Mesendoderm (in vitro differentiated cells): ENCODE results near the gene SLC44A4.
"Not testable (repeated sequence)": the region's sequence is repeated elsewhere in the genome, so short reads cannot be mapped to it uniquely, and the experiment has no call there.

ENCODE experiments used
- DNase-seq: peaks from one replicate; pipeline ENCODE4 v3.0.0; 2013
- H2AK5ac ChIP-seq: 2 replicates; pipeline ENCODE4 v1.6.1; 2013; ENCODE audit warnings: low read length, inconsistent platforms
- H2BK120ac ChIP-seq: 2 replicates; pipeline ENCODE4 v1.6.1; 2013; ENCODE audit warnings: low read depth, mild to moderate bottlenecking, low read length, moderate library complexity, mixed read lengths
- H2BK15ac ChIP-seq: replicated peaks from 2 replicates; pipeline ENCODE4 v1.6.1; 2013; ENCODE audit warnings: low read depth, mild to moderate bottlenecking, moderate library complexity
- H2BK5ac ChIP-seq: 2 replicates; pipeline ENCODE4 v1.6.1; 2013; ENCODE audit warnings: low read length, inconsistent platforms
- H3K18ac ChIP-seq: 2 replicates; pipeline ENCODE4 v1.6.1; 2013; ENCODE audit warnings: mild to moderate bottlenecking, low read length, mixed read lengths
- H3K23ac ChIP-seq: one replicate; pipeline ENCODE4 v1.6.1; 2013; ENCODE audit warnings: low read length
- H3K27ac ChIP-seq: 2 replicates; pipeline ENCODE4 v1.5.1; 2013; ENCODE audit warnings: low read depth, mild to moderate bottlenecking, inconsistent platforms, low read length, moderate library complexity
- H3K27me3 ChIP-seq: 2 replicates; pipeline ENCODE4 v1.6.1; 2013; ENCODE audit warnings: low read length, control low read depth, mild to moderate bottlenecking, inconsistent platforms; ENCODE audit not compliant: insufficient read depth, poor library complexity
- H3K36me3 ChIP-seq: 2 replicates; pipeline ENCODE4 v1.6.1; 2013; ENCODE audit warnings: low read length, inconsistent platforms; ENCODE audit not compliant: control insufficient read depth, insufficient read depth
- H3K4ac ChIP-seq: one replicate; pipeline ENCODE4 v1.6.1; 2013; ENCODE audit warnings: low read depth, mild to moderate bottlenecking, low read length, moderate library complexity
- H3K4me1 ChIP-seq: 2 replicates; pipeline ENCODE4 v1.6.1; 2013; ENCODE audit warnings: low read depth, low read length, inconsistent platforms; ENCODE audit not compliant: control insufficient read depth
- H3K4me2 ChIP-seq: 2 replicates; pipeline ENCODE4 v1.6.1; 2013; ENCODE audit warnings: low read length
- H3K4me3 ChIP-seq: 2 replicates; pipeline ENCODE4 v1.5.1; 2013; ENCODE audit warnings: mild to moderate bottlenecking, low read length
- H3K56ac ChIP-seq: one replicate; pipeline ENCODE4 v1.6.1; 2013; ENCODE audit warnings: low read length
- H3K79me1 ChIP-seq: 2 replicates; pipeline ENCODE4 v1.6.1; 2013; ENCODE audit warnings: low read length, inconsistent platforms
- H3K79me2 ChIP-seq: 2 replicates; pipeline ENCODE4 v1.6.1; 2013; ENCODE audit warnings: mild to moderate bottlenecking, low read length; ENCODE audit not compliant: control insufficient read depth, insufficient read depth
- H3K9ac ChIP-seq: 2 replicates; pipeline ENCODE4 v1.6.1; 2013; ENCODE audit warnings: low read length, inconsistent platforms
- H4K5ac ChIP-seq: one replicate; pipeline ENCODE4 v1.6.1; 2013; ENCODE audit warnings: low read length
- H4K8ac ChIP-seq: one replicate; pipeline ENCODE4 v1.6.1; 2013; ENCODE audit warnings: low read depth, mild to moderate bottlenecking, control low read depth, low read length, moderate library complexity
- WGBS: extraction: QIAGEN DNeasy Blood & Tissue Kit; methylation state at CpG from one replicate; pipeline ENCODE4 v1.1.7; 2013; ENCODE audit warnings: low lambda C conversion rate, missing lambda C conversion rate; ENCODE audit not compliant: insufficient coverage; ENCODE audit errors: extremely low coverage; 5-methylcytosine and 5-hydroxymethylcytosine counted together

Gene SLC44A4

GRCh38 chr6:31874084-31874670 lies 4.6 kb downstream of the SLC44A4 start:
- Histone ChIP-seq H3K27me3 (no peaks in the 10 kb centered on the region), H3K4me1 (no peaks in the 10 kb centered on the region), H3K4me3 (no peak overlapping the region), H3K79me2 (no peaks in the 10 kb centered on the region), H2AK5ac (no peak overlapping the region), H3K4ac (no peak overlapping the region), H3K27ac (no peak overlapping the region), H3K18ac (no peak overlapping the region), H3K79me1 (no peaks in the 10 kb centered on the region), H4K8ac (no peak overlapping the region), H4K5ac (no peak overlapping the region), H3K23ac (no peak overlapping the region), H3K36me3 (no peaks in the 10 kb centered on the region), H3K56ac (no peak overlapping the region), H3K4me2 (no peak overlapping the region), H2BK5ac (no peak overlapping the region), H2BK15ac (no peak overlapping the region), H2BK120ac (no peak overlapping the region), H3K9ac (no peak overlapping the region)
- no CpG with 5 or more reads among the region's 4 CpGs for WGBS
- DNase-seq: no peak

- H3K4me3 ChIP-seq: no peak overlapping the region
- no peak overlapping the region for H3K4me2 ChIP-seq
- H2BK15ac ChIP-seq: no peak overlapping the region
- no peak overlapping the region for H3K18ac ChIP-seq
- no peaks in the 10 kb centered on the region for H3K4me1 ChIP-seq
- no peak overlapping the region for H2BK120ac ChIP-seq
- no peak overlapping the region for H3K9ac ChIP-seq
- H4K5ac ChIP-seq: no peak overlapping the region
- no peak overlapping the region for H3K27ac ChIP-seq
- H3K4ac ChIP-seq: no peak overlapping the region
- H3K23ac ChIP-seq: no peak overlapping the region
- H3K36me3 ChIP-seq: no peaks in the 10 kb centered on the region
- peak; percentile 31 for DNase-seq
- H3K79me1 ChIP-seq: no peaks in the 10 kb centered on the region
- H3K79me2 ChIP-seq: no peaks in the 10 kb centered on the region
- no peak overlapping the region for H3K56ac ChIP-seq
- H2BK5ac ChIP-seq: no peak overlapping the region
- no CpG with 5 or more reads among the region's 9 CpGs for WGBS
- H4K8ac ChIP-seq: no peak overlapping the region
- H2AK5ac ChIP-seq: no peak overlapping the region
- no peaks in the 10 kb centered on the region for H3K27me3 ChIP-seq
Measured at GRCh38 chr6:31871046-31871659, 7.6 kb downstream of the SLC44A4 start.

GRCh38 chr6:31870385-31870921 lies 8.3 kb downstream of the SLC44A4 start:
- no CpG with 5 or more reads among the region's 16 CpGs for WGBS
- no peak overlapping the region for H2AK5ac ChIP-seq

GRCh38 chr6:31869343-31869742 lies 9.5 kb downstream of the SLC44A4 start:
- Histone ChIP-seq H4K5ac (no peak overlapping the region), H2BK120ac (no peak overlapping the region), H3K9ac (no peak overlapping the region), H3K27me3 (no peaks in the 10 kb centered on the region), H3K18ac (no peak overlapping the region), H3K79me2 (no peaks in the 10 kb centered on the region), H2BK5ac (no peak overlapping the region), H3K4me3 (no peak overlapping the region), H3K4ac (no peak overlapping the region), H3K4me1 (no peaks in the 10 kb centered on the region), H3K27ac (no peak overlapping the region), H3K4me2 (no peak overlapping the region), H2AK5ac (no peak overlapping the region), H3K79me1 (no peaks in the 10 kb centered on the region), H3K36me3 (no peaks in the 10 kb centered on the region), H2BK15ac (no peak overlapping the region), H3K56ac (no peak overlapping the region), H4K8ac (no peak overlapping the region), H3K23ac (no peak overlapping the region)
- no peak for DNase-seq
- WGBS: no CpG with 5 or more reads among the region's 8 CpGs

More at GRCh38 chr6:31870385-31870921, 8.3 kb downstream of the SLC44A4 start:
- Histone ChIP-seq H3K79me1 (no peaks in the 10 kb centered on the region), H2BK15ac (no peak overlapping the region), H3K79me2 (no peaks in the 10 kb centered on the region), H3K23ac (no peak overlapping the region), H3K18ac (no peak overlapping the region), H3K4me3 (no peak overlapping the region), H2BK120ac (no peak overlapping the region), H3K36me3 (no peaks in the 10 kb centered on the region), H3K9ac (no peak overlapping the region), H3K56ac (no peak overlapping the region), H3K27me3 (no peaks in the 10 kb centered on the region), H4K5ac (no peak overlapping the region), H3K4ac (no peak overlapping the region), H4K8ac (no peak overlapping the region), H3K4me1 (no peaks in the 10 kb centered on the region), H3K27ac (no peak overlapping the region), H3K4me2 (no peak overlapping the region), H2BK5ac (no peak overlapping the region)
- no peak for DNase-seq

- not testable (repeated sequence) for H2BK5ac ChIP-seq, H3K79me2 ChIP-seq, H2BK120ac ChIP-seq, H3K4me2 ChIP-seq, DNase-seq, H2BK15ac ChIP-seq, H3K56ac ChIP-seq, H3K18ac ChIP-seq, H2AK5ac ChIP-seq, H3K27ac ChIP-seq, H3K9ac ChIP-seq, H3K4me3 ChIP-seq, H3K4ac ChIP-seq, H3K79me1 ChIP-seq, H3K27me3 ChIP-seq, H3K4me1 ChIP-seq, H3K23ac ChIP-seq, H4K8ac ChIP-seq, H4K5ac ChIP-seq, H3K36me3 ChIP-seq
- WGBS: no CpG with 5 or more reads among the region's 1 CpG
Measured at GRCh38 chr6:31868658-31868971, 10.2 kb downstream of the SLC44A4 start.
